Suprapubic skin (tissue), 4 donors: ENCODE measurements around the gene RNU6-7. TPM values are rescaled to one million over a fixed set of nuclear protein-coding genes. Genes with fewer than 3 reads are reported as not detected.

ENCODE experiments used
- DNase-seq, 2 donors: peaks; one replicate each; pipeline ENCODE4 v3.0.0-alpha.2; 2019; ENCODE audit warnings: low spot score in 2 of 2
- H3K27ac ChIP-seq: fragments of 200-600 bp; sonication (generic); one replicate; pipeline ENCODE4 v1.5.1; 2019
- H3K27me3 ChIP-seq: fragments of 200-600 bp; sonication (generic); one replicate; pipeline ENCODE4 v1.5.1; 2019
- H3K36me3 ChIP-seq: fragments of 200-600 bp; sonication (generic); one replicate; pipeline ENCODE4 v1.5.1; 2019
- H3K4me1 ChIP-seq: fragments of 200-600 bp; sonication (generic); one replicate; pipeline ENCODE4 v1.5.1; 2019
- H3K4me3 ChIP-seq: fragments of 200-600 bp; sonication (generic); one replicate; pipeline ENCODE4 v1.5.1; 2019; ENCODE audit warnings: mild to moderate bottlenecking
- H3K9me3 ChIP-seq: fragments of 200-600 bp; sonication (generic); one replicate; pipeline ENCODE4 v1.5.1; 2019
- EP300 ChIP-seq: sonication (generic); formaldehyde crosslinking; IDR thresholded peaks from one replicate; pipeline ENCODE4 v1.6.1; 2017; ENCODE audit warnings: antibody characterized with exemption
- POLR2A ChIP-seq, 2 donors: fragments of 450-650 bp; IDR thresholded peaks; one replicate each; pipeline ENCODE4 v1.6.1; 2017; ENCODE audit warnings: antibody characterized with exemption in 2 of 2, mild to moderate bottlenecking in 2 of 2, moderate library complexity in 2 of 2
- POLR2AphosphoS5 ChIP-seq, 3 donors: sonication (generic); formaldehyde crosslinking; IDR thresholded peaks; one replicate each; pipeline ENCODE4 v1.6.1; 2017; ENCODE audit warnings: antibody characterized with exemption in 3 of 3
- whole genome bisulfite sequencing: methylation state at CpG from one replicate; pipeline ENCODE4 v1.1.5; 2018; 5-methylcytosine and 5-hydroxymethylcytosine counted together
- total RNA-seq, 4 donors: library from RNA; depleted of rRNA; stranded (reverse); fragments of >200 nt; gene quantifications; one replicate each; pipeline ENCODE4 v1.1.0, GENCODE V29; 2016
- TF ChIP-seq, protein P1 (sequence below), 2 donors: fragments of 200-600 bp in 1 of 2; fragments of 450-650 bp in 1 of 2; sonication (generic) in 1 of 2; IDR thresholded peaks; one replicate each; pipeline ENCODE4 v1.5.1; 2016 to 2019; ENCODE audit warnings: antibody characterized with exemption in 2 of 2, mild to moderate bottlenecking in 1 of 2, moderate library complexity in 1 of 2

Gene RNU6-7
- total RNA-seq, 4 donors from 2014 or later = not detected

DNA sequence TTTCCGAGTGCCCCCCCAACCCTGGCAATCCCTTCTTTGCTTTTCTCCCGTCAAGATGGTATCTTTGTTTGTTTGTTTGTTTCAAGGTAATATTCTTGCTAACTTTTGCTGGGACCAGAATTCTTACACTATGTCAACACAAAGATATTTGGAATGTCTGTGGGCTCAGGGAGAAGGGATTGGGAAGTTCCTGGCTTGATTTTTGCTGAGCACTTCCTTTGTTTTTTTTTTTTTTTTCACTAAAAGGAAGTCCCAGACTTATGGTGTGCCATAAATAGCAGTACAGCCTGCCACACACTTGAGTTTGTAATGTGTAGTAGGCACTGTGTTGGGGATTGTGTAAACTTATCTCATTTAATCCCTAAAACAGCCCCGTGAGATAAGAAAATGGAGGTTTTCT is 11.2 kb upstream of the RNU6-7 start:
- 65% methylated on average over 3 of the region's 3 CpGs for WGBS

GRCh38 chr14:32192712-32193373 is 9.0 kb upstream of the RNU6-7 start:
- Histone ChIP-seq H3K27me3 (no peaks in the 10 kb centered on the region), H3K36me3 (no peaks in the 10 kb centered on the region), H3K27ac (no peak overlapping the region), H3K4me3 (no peak overlapping the region), H3K4me1 (no peaks in the 10 kb centered on the region), H3K9me3 (no peaks in the 10 kb centered on the region)
- TF ChIP-seq POLR2A (IDR thresholded peaks at IDR 0.05) = no peak
- TF ChIP-seq, protein P1, sequence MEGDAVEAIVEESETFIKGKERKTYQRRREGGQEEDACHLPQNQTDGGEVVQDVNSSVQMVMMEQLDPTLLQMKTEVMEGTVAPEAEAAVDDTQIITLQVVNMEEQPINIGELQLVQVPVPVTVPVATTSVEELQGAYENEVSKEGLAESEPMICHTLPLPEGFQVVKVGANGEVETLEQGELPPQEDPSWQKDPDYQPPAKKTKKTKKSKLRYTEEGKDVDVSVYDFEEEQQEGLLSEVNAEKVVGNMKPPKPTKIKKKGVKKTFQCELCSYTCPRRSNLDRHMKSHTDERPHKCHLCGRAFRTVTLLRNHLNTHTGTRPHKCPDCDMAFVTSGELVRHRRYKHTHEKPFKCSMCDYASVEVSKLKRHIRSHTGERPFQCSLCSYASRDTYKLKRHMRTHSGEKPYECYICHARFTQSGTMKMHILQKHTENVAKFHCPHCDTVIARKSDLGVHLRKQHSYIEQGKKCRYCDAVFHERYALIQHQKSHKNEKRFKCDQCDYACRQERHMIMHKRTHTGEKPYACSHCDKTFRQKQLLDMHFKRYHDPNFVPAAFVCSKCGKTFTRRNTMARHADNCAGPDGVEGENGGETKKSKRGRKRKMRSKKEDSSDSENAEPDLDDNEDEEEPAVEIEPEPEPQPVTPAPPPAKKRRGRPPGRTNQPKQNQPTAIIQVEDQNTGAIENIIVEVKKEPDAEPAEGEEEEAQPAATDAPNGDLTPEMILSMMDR (IDR thresholded peaks at IDR 0.05) = no peak
- TF ChIP-seq EP300 = no peak
- TF ChIP-seq POLR2AphosphoS5 (IDR thresholded peaks at IDR 0.05) = no peak
- no peak for DNase-seq
- WGBS = 86% methylated on average over 2 of the region's 2 CpGs

More for the DNA sequence above, 11.2 kb upstream of the RNU6-7 start:
- H3K4me3 ChIP-seq = no peak overlapping the region
- no peaks in the 10 kb centered on the region for H3K4me1 ChIP-seq
- no peaks in the 10 kb centered on the region for H3K9me3 ChIP-seq
- H3K27ac ChIP-seq = no peak overlapping the region
- H3K36me3 ChIP-seq = no peaks in the 10 kb centered on the region
- TF ChIP-seq POLR2A (IDR thresholded peaks at IDR 0.05) (no peak), EP300 (no peak), POLR2AphosphoS5 (IDR thresholded peaks at IDR 0.05) (no peak)
- TF ChIP-seq, protein P1 (IDR thresholded peaks at IDR 0.05) = no peak
- no peak for DNase-seq
- H3K27me3 ChIP-seq = no peaks in the 10 kb centered on the region

GRCh38 chr14:32193532-32193931 is 8.3 kb upstream of the RNU6-7 start:
- TF ChIP-seq EP300 = no peak
- TF ChIP-seq, protein P1 (IDR thresholded peaks at IDR 0.05) = no peak
- no peak for TF ChIP-seq POLR2AphosphoS5 (IDR thresholded peaks at IDR 0.05)
- no peak for TF ChIP-seq POLR2A (IDR thresholded peaks at IDR 0.05)
- no peaks in the 10 kb centered on the region for H3K4me1 ChIP-seq
- H3K36me3 ChIP-seq = no peaks in the 10 kb centered on the region
- WGBS = 87% methylated on average over 2 of the region's 2 CpGs
- H3K27ac ChIP-seq = no peak overlapping the region
- no peaks in the 10 kb centered on the region for H3K27me3 ChIP-seq
- DNase-seq = no peak
- H3K4me3 ChIP-seq = no peak overlapping the region
- H3K9me3 ChIP-seq = no peaks in the 10 kb centered on the region

DNA sequence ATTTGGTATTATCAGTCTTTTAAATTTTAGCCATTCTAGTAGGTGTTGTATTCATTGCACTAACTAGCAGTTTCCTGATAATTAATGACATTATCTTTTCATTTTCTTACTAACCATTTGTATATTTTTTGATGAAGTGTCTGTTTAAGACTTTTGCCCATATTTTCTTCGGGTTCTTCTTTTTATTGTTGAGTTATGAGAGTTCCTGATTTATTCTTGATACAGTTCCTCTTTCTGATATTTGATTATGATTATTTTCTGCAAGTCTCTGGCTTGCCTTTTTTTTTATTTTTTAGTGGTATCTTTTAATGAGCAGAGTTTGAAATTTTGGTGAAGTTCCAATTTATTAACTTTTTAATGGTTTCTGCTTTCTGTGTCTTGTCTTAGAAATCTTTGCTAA is 6.2 kb upstream of the RNU6-7 start:
- Histone ChIP-seq H3K9me3 (no peaks in the 10 kb centered on the region), H3K27ac (no peak overlapping the region), H3K4me1 (peaks cover 2% of the 10 kb centered on the region), H3K36me3 (no peaks in the 10 kb centered on the region), H3K4me3 (no peak overlapping the region), H3K27me3 (no peaks in the 10 kb centered on the region)
- 68% methylated on average over 1 of the region's 1 CpG for WGBS
- DNase-seq = no peak
- no peak for TF ChIP-seq POLR2AphosphoS5 (IDR thresholded peaks at IDR 0.05)
- TF ChIP-seq POLR2A (IDR thresholded peaks at IDR 0.05) = no peak
- TF ChIP-seq EP300 = no peak
- TF ChIP-seq, protein P1 (IDR thresholded peaks at IDR 0.05) = no peak

- 43% methylated on average over 1 of the region's 1 CpG for WGBS
- TF ChIP-seq POLR2AphosphoS5 (IDR thresholded peaks at IDR 0.05) (no peak), POLR2A (IDR thresholded peaks at IDR 0.05) (no peak), EP300 (no peak)
- TF ChIP-seq, protein P1 (IDR thresholded peaks at IDR 0.05) = no peak
Observed at GRCh38 chr14:32197919-32198318, 3.9 kb upstream of the RNU6-7 start.

More at GRCh38 chr14:32197919-32198318, 3.9 kb upstream of the RNU6-7 start:
- H3K36me3 ChIP-seq = no peaks in the 10 kb centered on the region
- H3K27ac ChIP-seq = no peak overlapping the region
- no peak for DNase-seq
- no peaks in the 10 kb centered on the region for H3K9me3 ChIP-seq
- H3K4me1 ChIP-seq = peaks cover 21% of the 10 kb centered on the region
- H3K4me3 ChIP-seq = no peak overlapping the region
- H3K27me3 ChIP-seq = no peaks in the 10 kb centered on the region
